GM12864 (cell line): ENCODE measurements around the gene TPRG1L.

ENCODE experiments used
- DNase-seq: peaks from one replicate; pipeline ENCODE4 v3.0.0-alpha.2; 2011; ENCODE audit warnings: low read depth
- H3K4me3 ChIP-seq: 2 replicates; pipeline ENCODE4 v1.5.1; 2011; ENCODE audit warnings: mild to moderate bottlenecking, low read depth, low read length, control low read depth
- CTCF ChIP-seq: IDR thresholded peaks from 2 replicates; pipeline ENCODE4 v1.5.1; 2011; ENCODE audit warnings: low read depth, mild to moderate bottlenecking, moderate library complexity, low read length, control low read depth, inconsistent platforms; ENCODE audit errors: missing control alignments

TPRG1L gene

GRCh38 chr1:3676581-3677470 lies 52.0 kb downstream of the TPRG1L start:
- peak overlapping the region; percentile 40 for H3K4me3 ChIP-seq
- peak; percentile 27 for TF ChIP-seq CTCF
- peak; percentile 87 for DNase-seq

GRCh38 chr1:3677484-3677883 lies 52.7 kb downstream of the TPRG1L start:
- DNase-seq: no peak
- H3K4me3 ChIP-seq: peak overlapping the region; percentile 40
- no peak for TF ChIP-seq CTCF

GRCh38 chr1:3678361-3679097 lies 53.7 kb downstream of the TPRG1L start:
- H3K4me3 ChIP-seq: no peak overlapping the region; the same call in 1 of the 2 replicates
- DNase-seq: no peak
- TF ChIP-seq CTCF: no peak

- no peak overlapping the region; the same call in 1 of the 2 replicates for H3K4me3 ChIP-seq
- DNase-seq: no peak
- no peak for TF ChIP-seq CTCF
Observed at GRCh38 chr1:3679098-3679555, 54.3 kb downstream of the TPRG1L start.
